PC-3 (cell line): Measurements from ENCODE around the gene MRAP. TPM values are rescaled to one million over a fixed set of nuclear protein-coding genes. Genes with fewer than 3 reads are reported as not detected.

Experiments
- ATAC-seq: fragments of 200-7000 bp; cut with Tn5 transposase; 2 replicates; pipeline ENCODE4 v1.9.1; 2020; ENCODE audit warnings: mild to moderate bottlenecking, moderate library complexity
- BruUV-seq: library from RNA; stranded (reverse); fragments of 400-500 nt; replicated peaks from 2 replicates; lab custom pipeline; 2021; lab: Mats Ljungman, UMichigan
- CTCF ChIA-PET: fragments of 300-600 bp; sonication (Branson Sonifier 250); formaldehyde crosslinking; loops from one replicate; lab custom pipeline; 2022; ENCODE audit warnings: antibody characterized with exemption; lab: Charles Lee
- POLR2A ChIA-PET: fragments of 300-600 bp; sonication (Branson Sonifier 250); formaldehyde crosslinking; loops from one replicate; lab custom pipeline; 2022; ENCODE audit warnings: antibody characterized with exemption; ENCODE audit not compliant: unreplicated experiment; lab: Charles Lee
- DNase-seq: peaks from one replicate; pipeline ENCODE4 v3.0.0-alpha.2; 2015
- H2AFZ ChIP-seq: fragments of 300-600 bp; sonication (generic); 2 replicates; pipeline ENCODE4 v1.6.0; 2016; ENCODE audit warnings: antibody characterized with exemption, low read length
- H3F3A ChIP-seq: fragments of 300-600 bp; sonication (generic); one replicate; pipeline ENCODE4 v1.6.0; 2017; ENCODE audit warnings: antibody characterized with exemption, low read length, control low read depth, mild to moderate bottlenecking; ENCODE audit not compliant: unreplicated experiment
- H3K27ac ChIP-seq: fragments of 300-600 bp; sonication (generic); 2 replicates; pipeline ENCODE4 v1.5.1; 2016; ENCODE audit warnings: mild to moderate bottlenecking, low read length
- H3K27me3 ChIP-seq: fragments of 300-600 bp; sonication (generic); 2 replicates; pipeline ENCODE4 v1.6.1; 2016; ENCODE audit warnings: low read length, mixed read lengths
- H3K36me3 ChIP-seq: fragments of 300-600 bp; sonication (generic); 2 replicates; pipeline ENCODE4 v1.6.1; 2016; ENCODE audit warnings: low read depth, mixed run types, low read length, mixed read lengths
- H3K4me1 ChIP-seq: fragments of 300-600 bp; sonication (generic); 2 replicates; pipeline ENCODE4 v1.5.1; 2016; ENCODE audit warnings: low read length; ENCODE audit not compliant: insufficient read depth
- H3K4me2 ChIP-seq: fragments of 300-600 bp; sonication (generic); 2 replicates; pipeline ENCODE4 v1.6.0; 2016; ENCODE audit warnings: low read length
- H3K4me3 ChIP-seq: fragments of 300-600 bp; sonication (generic); 2 replicates; pipeline ENCODE4 v1.5.1; 2016; ENCODE audit warnings: mild to moderate bottlenecking, low read length, mixed read lengths
- H3K79me2 ChIP-seq: fragments of 300-600 bp; sonication (generic); 2 replicates; pipeline ENCODE4 v1.6.1; 2017; ENCODE audit warnings: low read length, mixed read lengths
- H3K9ac ChIP-seq: fragments of 300-600 bp; sonication (generic); 2 replicates; pipeline ENCODE4 v1.6.0; 2016; ENCODE audit warnings: mild to moderate bottlenecking, low read length
- H3K9me2 ChIP-seq: fragments of 300-600 bp; sonication (generic); replicated peaks from 2 replicates; pipeline ENCODE4 v1.6.1; 2016; ENCODE audit warnings: mixed run types, low read length, mixed read lengths
- H3K9me3 ChIP-seq: fragments of 300-600 bp; sonication (generic); 2 replicates; pipeline ENCODE4 v1.6.1; 2016; ENCODE audit warnings: low read length, mixed read lengths
- H4K20me1 ChIP-seq: fragments of 300-600 bp; sonication (generic); 2 replicates; pipeline ENCODE4 v1.6.1; 2016; ENCODE audit warnings: low read length, mixed read lengths
- CTCF ChIP-seq: fragments of 300-600 bp; sonication (generic); conservative IDR thresholded peaks from 2 replicates; pipeline ENCODE4 v1.5.1; 2017; ENCODE audit warnings: antibody characterized with exemption, low read depth, mild to moderate bottlenecking, low read length
- EZH2 ChIP-seq: fragments of 300-600 bp; sonication (generic); IDR thresholded peaks from one replicate; pipeline ENCODE4 v1.6.1; 2017; ENCODE audit warnings: antibody characterized with exemption, mild to moderate bottlenecking, low read length; ENCODE audit not compliant: unreplicated experiment
- EZH2phosphoT487 ChIP-seq: fragments of 300-600 bp; sonication (generic); IDR thresholded peaks from 2 replicates; pipeline ENCODE4 v1.6.1; 2018; ENCODE audit warnings: mild to moderate bottlenecking, antibody characterized with exemption, low read length, borderline replicate concordance
- intact Hi-C: fragments of 100-400 bp; cut with micrococcal nuclease; formaldehyde crosslinking; loops from 2 replicates; pipeline ENCODE4 v1.9.0; 2023
- total RNA-seq: library from RNA; depleted of rRNA; stranded (reverse); fragments of >200 nt; gene quantifications from 2 replicates; pipeline ENCODE4 v1.2.3, GENCODE V29; 2014

Gene MRAP
- total RNA-seq, 1 experiment from 2014 or later, result not detected

- Histone ChIP-seq H3K9me2 (no peaks in the 10 kb centered on the region), H3K4me2 (no peak overlapping the region), H3K27ac (no peak overlapping the region), H3K9me3 (no peaks in the 10 kb centered on the region), H3K36me3 (peaks cover 22% of the 10 kb centered on the region), H2AFZ (no peak overlapping the region), H3F3A (no peaks in the 10 kb centered on the region), H3K27me3 (no peaks in the 10 kb centered on the region), H3K9ac (no peak overlapping the region), H3K4me3 (no peak overlapping the region), H4K20me1 (no peaks in the 10 kb centered on the region), H3K4me1 (no peaks in the 10 kb centered on the region), H3K79me2 (no peaks in the 10 kb centered on the region)
- ChIA-PET POLR2A (interaction anchor here (0.7 kb wide), 1 partner anchor 50 kb away, joined by 3 read pairs; no protein-coding TSS in a partner anchor), CTCF (no interaction called here)
- no peak for TF ChIP-seq EZH2phosphoT487
- no peak for TF ChIP-seq EZH2
- no peak for TF ChIP-seq CTCF
- ATAC-seq (no peak), DNase-seq (no peak)
- BruUV-seq, result no TSS peak
- intact Hi-C loops, result no loop called here
These were observed 3.9 kb downstream of the MRAP start for GRCh38 chr21:32302560-32302959.

- no peak overlapping the region for H3K27ac ChIP-seq
- H3K36me3 ChIP-seq, result peaks cover 29% of the 10 kb centered on the region
- ATAC-seq (no peak), DNase-seq (no peak)
- H3K79me2 ChIP-seq, result no peaks in the 10 kb centered on the region
- H2AFZ ChIP-seq, result no peak overlapping the region
- no peaks in the 10 kb centered on the region for H3K4me1 ChIP-seq
- no peak overlapping the region for H3K4me2 ChIP-seq
- H3K9ac ChIP-seq, result no peak overlapping the region
- H4K20me1 ChIP-seq, result no peaks in the 10 kb centered on the region
- no peaks in the 10 kb centered on the region for H3F3A ChIP-seq
- H3K4me3 ChIP-seq, result no peak overlapping the region
- H3K9me2 ChIP-seq, result no peaks in the 10 kb centered on the region
- intact Hi-C loops, result no loop called here
- no peaks in the 10 kb centered on the region for H3K27me3 ChIP-seq
- CTCF ChIA-PET, result no interaction called here
- BruUV-seq, result no TSS peak
- POLR2A ChIA-PET, result no interaction called here
- TF ChIP-seq EZH2 (no peak), EZH2phosphoT487 (no peak), CTCF (no peak)
- H3K9me3 ChIP-seq, result no peaks in the 10 kb centered on the region
These were observed 4.7 kb downstream of the MRAP start for GRCh38 chr21:32303385-32303784.

GRCh38 chr21:32304998-32305397 is 6.3 kb downstream of the MRAP start:
- BruUV-seq, result no TSS peak
- H3K27ac ChIP-seq, result no peak overlapping the region
- POLR2A ChIA-PET, result no interaction called here
- H3K4me1 ChIP-seq, result no peaks in the 10 kb centered on the region
- H3K9me2 ChIP-seq, result no peaks in the 10 kb centered on the region
- no peaks in the 10 kb centered on the region for H4K20me1 ChIP-seq
- no peak for TF ChIP-seq EZH2phosphoT487
- no peak for TF ChIP-seq EZH2
- no peak for TF ChIP-seq CTCF
- H3K36me3 ChIP-seq, result peaks cover 34% of the 10 kb centered on the region
- DNase-seq (no peak), ATAC-seq (no peak)
- intact Hi-C loops, result no loop called here
- no peaks in the 10 kb centered on the region for H3K9me3 ChIP-seq
- no peaks in the 10 kb centered on the region for H3K79me2 ChIP-seq
- no peak overlapping the region for H3K4me2 ChIP-seq
- CTCF ChIA-PET, result no interaction called here
- H3K27me3 ChIP-seq, result no peaks in the 10 kb centered on the region
- no peaks in the 10 kb centered on the region for H3F3A ChIP-seq
- no peak overlapping the region for H2AFZ ChIP-seq
- H3K4me3 ChIP-seq, result no peak overlapping the region
- H3K9ac ChIP-seq, result no peak overlapping the region
